Glutamatergic neuron (in vitro differentiated cells): ENCODE results near the gene TMEM50B. TPM values are rescaled to one million over a fixed set of nuclear protein-coding genes. Genes with fewer than 3 reads are reported as not detected.
"Not testable (repeated sequence)": the region's sequence is repeated elsewhere in the genome, so short reads cannot be mapped to it uniquely, and the experiment has no call there.

ENCODE experiments used
- DNase-seq: peaks from one replicate; pipeline ENCODE4 v3.0.0; 2022
- H3K27ac Mint-ChIP-seq: one replicate; pipeline ENCODE4 v1.8.0; 2020; ENCODE audit warnings: mild to moderate bottlenecking, mixed read lengths, inconsistent platforms; ENCODE audit not compliant: unreplicated experiment
- H3K27me3 Mint-ChIP-seq: one replicate; pipeline ENCODE4 v1.8.0; 2020; ENCODE audit warnings: mild to moderate bottlenecking, moderate library complexity, mixed read lengths, inconsistent platforms; ENCODE audit not compliant: unreplicated experiment
- H3K36me3 Mint-ChIP-seq: one replicate; pipeline ENCODE4 v1.8.0; 2020; ENCODE audit warnings: mild to moderate bottlenecking, mixed read lengths, inconsistent platforms; ENCODE audit not compliant: unreplicated experiment
- H3K4me1 Mint-ChIP-seq: one replicate; pipeline ENCODE4 v1.8.0; 2020; ENCODE audit warnings: mild to moderate bottlenecking, low read depth, mixed read lengths, inconsistent platforms; ENCODE audit not compliant: unreplicated experiment
- H3K4me3 Mint-ChIP-seq: one replicate; pipeline ENCODE4 v1.8.0; 2020; ENCODE audit warnings: mild to moderate bottlenecking, mixed read lengths, inconsistent platforms; ENCODE audit not compliant: unreplicated experiment
- H3K9me3 Mint-ChIP-seq: one replicate; pipeline ENCODE4 v1.8.0; 2020; ENCODE audit warnings: mild to moderate bottlenecking, moderate library complexity, mixed read lengths, inconsistent platforms; ENCODE audit not compliant: unreplicated experiment
- total RNA-seq: library from RNA; stranded (reverse); fragmentation: NEBNext Ultra II Directional; extraction: Animal tissue kit (Norgen Biotek cat#: 25700); gene quantifications from one replicate; pipeline ENCODE4 v1.2.1, GENCODE V29; 2021; ENCODE audit not compliant: unreplicated experiment
- TF ChIP-seq, protein P1 (sequence below): fragments of 200-600 bp; sonication (generic); IDR thresholded peaks from one replicate; pipeline ENCODE4 v1.5.0; 2021; ENCODE audit not compliant: partially characterized antibody, unreplicated experiment

TMEM50B gene
- total RNA-seq, 1 donor from 2014 or later = 37.5 TPM

DNA sequence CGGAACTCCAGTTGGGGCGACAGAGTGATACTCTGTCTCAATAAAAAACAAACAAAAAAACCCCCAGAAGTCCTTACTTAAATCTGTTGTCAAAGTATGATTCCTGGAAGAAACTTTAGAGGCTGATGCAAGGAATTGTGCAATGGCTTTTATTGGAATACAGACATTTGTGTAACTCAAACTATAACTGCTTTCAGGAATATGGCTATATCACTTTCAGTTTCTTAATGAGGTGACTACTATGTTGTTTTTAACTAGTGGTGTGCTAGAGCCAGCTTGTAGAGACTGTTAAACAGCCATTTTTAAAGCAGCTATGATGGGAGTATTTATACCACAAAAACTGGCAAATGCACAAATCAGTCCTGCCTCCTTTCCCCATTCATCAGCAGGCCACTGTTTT lies 34.5 kb upstream of the TMEM50B start:
- Mint-ChIP-seq H3K4me1 (no peaks in the 10 kb centered on the region), H3K27ac (no peak overlapping the region), H3K9me3 (no peaks in the 10 kb centered on the region), H3K4me3 (no peak overlapping the region), H3K27me3 (peaks cover 2% of the 10 kb centered on the region), H3K36me3 (peaks cover 5% of the 10 kb centered on the region)
- no peak for DNase-seq
- TF ChIP-seq, protein P1, sequence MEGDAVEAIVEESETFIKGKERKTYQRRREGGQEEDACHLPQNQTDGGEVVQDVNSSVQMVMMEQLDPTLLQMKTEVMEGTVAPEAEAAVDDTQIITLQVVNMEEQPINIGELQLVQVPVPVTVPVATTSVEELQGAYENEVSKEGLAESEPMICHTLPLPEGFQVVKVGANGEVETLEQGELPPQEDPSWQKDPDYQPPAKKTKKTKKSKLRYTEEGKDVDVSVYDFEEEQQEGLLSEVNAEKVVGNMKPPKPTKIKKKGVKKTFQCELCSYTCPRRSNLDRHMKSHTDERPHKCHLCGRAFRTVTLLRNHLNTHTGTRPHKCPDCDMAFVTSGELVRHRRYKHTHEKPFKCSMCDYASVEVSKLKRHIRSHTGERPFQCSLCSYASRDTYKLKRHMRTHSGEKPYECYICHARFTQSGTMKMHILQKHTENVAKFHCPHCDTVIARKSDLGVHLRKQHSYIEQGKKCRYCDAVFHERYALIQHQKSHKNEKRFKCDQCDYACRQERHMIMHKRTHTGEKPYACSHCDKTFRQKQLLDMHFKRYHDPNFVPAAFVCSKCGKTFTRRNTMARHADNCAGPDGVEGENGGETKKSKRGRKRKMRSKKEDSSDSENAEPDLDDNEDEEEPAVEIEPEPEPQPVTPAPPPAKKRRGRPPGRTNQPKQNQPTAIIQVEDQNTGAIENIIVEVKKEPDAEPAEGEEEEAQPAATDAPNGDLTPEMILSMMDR = no peak

DNA sequence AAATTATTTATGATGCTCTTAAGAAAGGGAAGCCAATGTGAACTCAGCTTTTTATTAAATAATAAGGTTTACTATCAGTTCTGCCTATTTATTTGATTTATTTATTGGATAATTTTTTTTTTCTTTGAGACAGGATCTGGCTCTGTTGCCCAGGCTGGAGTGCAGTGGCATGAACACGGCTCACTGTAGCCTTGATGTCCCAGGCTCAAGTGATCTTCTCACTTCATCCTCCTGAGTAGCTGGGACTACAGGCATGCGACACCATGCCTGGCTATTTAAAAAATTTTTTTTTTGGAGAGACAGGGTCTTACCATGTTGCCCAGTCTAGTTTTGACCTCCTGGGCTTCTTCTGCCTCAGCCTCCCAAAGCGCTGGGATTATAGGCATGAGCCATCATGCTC lies 32.7 kb upstream of the TMEM50B start:
- no peaks in the 10 kb centered on the region for H3K4me1 Mint-ChIP-seq
- H3K27ac Mint-ChIP-seq = no peak overlapping the region
- peaks cover 5% of the 10 kb centered on the region for H3K36me3 Mint-ChIP-seq
- DNase-seq = no peak
- TF ChIP-seq, protein P1 = no peak
- H3K4me3 Mint-ChIP-seq = no peak overlapping the region
- H3K9me3 Mint-ChIP-seq = no peaks in the 10 kb centered on the region
- H3K27me3 Mint-ChIP-seq = peaks cover 2% of the 10 kb centered on the region

- DNase-seq = no peak
- H3K4me3 Mint-ChIP-seq = no peak overlapping the region
- TF ChIP-seq, protein P1 = no peak
- peaks cover 2% of the 10 kb centered on the region for H3K27me3 Mint-ChIP-seq
- no peak overlapping the region for H3K27ac Mint-ChIP-seq
- peaks cover 5% of the 10 kb centered on the region for H3K36me3 Mint-ChIP-seq
- no peaks in the 10 kb centered on the region for H3K9me3 Mint-ChIP-seq
- no peaks in the 10 kb centered on the region for H3K4me1 Mint-ChIP-seq
These were observed 31.9 kb upstream of the TMEM50B start for GRCh38 chr21:33511639-33512038.

- no peaks in the 10 kb centered on the region for H3K9me3 Mint-ChIP-seq
- DNase-seq = no peak
- peaks cover 2% of the 10 kb centered on the region for H3K27me3 Mint-ChIP-seq
- H3K4me1 Mint-ChIP-seq = no peaks in the 10 kb centered on the region
- TF ChIP-seq, protein P1 = no peak
- no peaks in the 10 kb centered on the region for H3K36me3 Mint-ChIP-seq
- H3K4me3 Mint-ChIP-seq = no peak overlapping the region
- no peak overlapping the region for H3K27ac Mint-ChIP-seq
These were observed 31.1 kb upstream of the TMEM50B start for GRCh38 chr21:33510826-33511225.

DNA sequence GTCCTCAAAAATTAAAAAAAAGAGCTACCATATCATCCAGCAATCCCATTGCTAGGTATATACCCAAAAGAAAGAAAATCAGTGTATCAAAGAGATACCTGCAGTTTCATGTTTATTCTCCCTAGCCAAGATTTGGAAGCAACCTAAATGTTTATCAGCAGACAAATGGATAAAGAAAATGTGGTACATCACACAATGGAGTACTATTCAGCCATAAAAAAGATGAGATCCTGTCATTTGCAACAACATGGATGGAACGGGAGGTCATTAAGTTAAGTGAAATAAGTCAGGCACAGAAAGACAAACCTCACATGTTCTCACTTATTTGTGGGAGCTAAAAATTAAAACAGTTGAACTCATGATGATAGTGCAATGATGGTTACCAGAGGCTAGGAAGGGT lies 27.2 kb upstream of the TMEM50B start:
- not testable (repeated sequence) for H3K27ac Mint-ChIP-seq, H3K4me1 Mint-ChIP-seq, DNase-seq, H3K27me3 Mint-ChIP-seq, H3K36me3 Mint-ChIP-seq, H3K9me3 Mint-ChIP-seq, H3K4me3 Mint-ChIP-seq

DNA sequence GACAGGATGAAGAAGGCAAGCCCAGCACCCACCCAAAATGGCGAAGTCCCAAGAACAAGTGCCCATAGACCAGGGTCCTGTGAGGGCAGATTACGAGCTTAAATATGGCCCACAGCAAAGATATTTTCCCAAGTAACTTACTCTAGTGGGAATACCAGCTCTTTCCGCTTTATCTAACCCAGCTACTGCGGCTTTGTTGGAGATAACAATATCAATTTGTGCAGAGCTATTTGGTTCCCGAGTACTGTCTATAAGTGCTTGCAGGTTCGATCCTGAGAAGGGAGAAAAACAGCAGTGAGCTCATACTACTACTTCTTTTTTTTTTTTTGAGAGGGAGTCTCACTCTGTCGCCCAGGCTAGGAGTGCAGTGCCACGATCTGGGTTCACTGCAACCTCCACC lies 26.1 kb upstream of the TMEM50B start:
- Mint-ChIP-seq H3K4me1 (no peaks in the 10 kb centered on the region), H3K27ac (no peak overlapping the region), H3K27me3 (no peaks in the 10 kb centered on the region), H3K36me3 (no peaks in the 10 kb centered on the region), H3K4me3 (no peak overlapping the region), H3K9me3 (no peaks in the 10 kb centered on the region)
- TF ChIP-seq, protein P1 = no peak
- no peak for DNase-seq
